NCI-H226 (cell line): ENCODE data around the gene AFG1L.
"Not testable (repeated sequence)": the region's sequence is repeated elsewhere in the genome, so short reads cannot be mapped to it uniquely, and the experiment has no call there.

Experiments used
- DNase-seq: peaks from one replicate; pipeline ENCODE4 v3.0.0-alpha.2; 2015

The AFG1L gene

GRCh38 chr6:108560463-108561308, 265.8 kb downstream of the AFG1L start, which contains the start of gene FOXO3:
Gene FOXO3 (plus strand): TSS chr6:108560917. CDS start chr6:108561209, 292 bp downstream.
- peak; percentile 91 for DNase-seq

DNA sequence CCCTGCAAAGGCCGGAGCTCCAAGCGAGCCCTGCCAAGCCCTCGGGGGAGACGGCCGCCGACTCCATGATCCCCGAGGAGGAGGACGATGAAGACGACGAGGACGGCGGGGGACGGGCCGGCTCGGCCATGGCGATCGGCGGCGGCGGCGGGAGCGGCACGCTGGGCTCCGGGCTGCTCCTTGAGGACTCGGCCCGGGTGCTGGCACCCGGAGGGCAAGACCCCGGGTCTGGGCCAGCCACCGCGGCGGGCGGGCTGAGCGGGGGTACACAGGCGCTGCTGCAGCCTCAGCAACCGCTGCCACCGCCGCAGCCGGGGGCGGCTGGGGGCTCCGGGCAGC, 266.4 kb downstream of the AFG1L start:
- not testable (repeated sequence) for DNase-seq

GRCh38 chr6:108561742-108562502, 267.1 kb downstream of the AFG1L start:
- no peak for DNase-seq

- DNase-seq: peak; percentile 88
Observed at GRCh38 chr6:108562503-108562993, 267.7 kb downstream of the AFG1L start.

DNA sequence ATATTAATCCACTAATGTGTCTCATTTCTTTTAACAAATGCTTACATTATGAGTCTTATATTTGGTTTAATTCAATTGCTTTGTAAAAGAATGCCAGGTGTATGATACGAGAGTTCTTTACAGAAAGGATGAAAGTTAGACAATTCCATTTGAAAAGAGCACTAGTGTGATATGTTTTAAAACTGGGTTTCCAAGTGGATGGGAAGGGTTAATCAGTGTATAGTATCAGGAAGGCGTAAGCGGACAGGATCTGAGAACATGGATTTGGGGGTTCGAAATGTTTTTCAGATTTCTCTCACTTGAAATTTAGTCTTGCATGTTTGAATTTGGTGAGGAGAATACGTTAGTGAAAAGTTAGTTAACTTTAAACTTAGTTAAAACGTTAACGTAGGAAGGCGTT, 268.4 kb downstream of the AFG1L start:
- no peak for DNase-seq

DNA sequence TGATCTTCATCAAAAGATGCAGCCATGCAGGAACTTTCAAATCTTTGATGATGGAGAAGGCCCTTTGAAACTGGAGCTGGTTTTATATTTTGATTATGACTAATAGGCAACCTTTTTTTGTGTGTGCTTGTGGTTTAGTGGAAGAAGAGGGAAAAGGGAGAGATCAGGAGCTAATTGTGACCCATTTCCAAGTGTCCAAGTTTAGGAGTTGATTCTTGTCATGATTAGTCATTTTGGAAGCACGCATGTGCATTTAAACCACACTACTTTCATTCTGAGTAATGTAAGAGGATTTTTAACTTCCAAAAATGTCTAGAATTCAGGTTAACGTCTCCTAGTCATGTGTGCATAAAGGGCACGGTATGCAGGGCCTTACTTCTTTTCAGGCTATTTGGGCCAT, 269.3 kb downstream of the AFG1L start:
- peak; percentile 87 for DNase-seq

- peak; percentile 24 for DNase-seq
Observed at GRCh38 chr6:108565091-108565766, 270.4 kb downstream of the AFG1L start.

GRCh38 chr6:108565893-108566292, 271.0 kb downstream of the AFG1L start:
- peak; percentile 50 for DNase-seq

DNA sequence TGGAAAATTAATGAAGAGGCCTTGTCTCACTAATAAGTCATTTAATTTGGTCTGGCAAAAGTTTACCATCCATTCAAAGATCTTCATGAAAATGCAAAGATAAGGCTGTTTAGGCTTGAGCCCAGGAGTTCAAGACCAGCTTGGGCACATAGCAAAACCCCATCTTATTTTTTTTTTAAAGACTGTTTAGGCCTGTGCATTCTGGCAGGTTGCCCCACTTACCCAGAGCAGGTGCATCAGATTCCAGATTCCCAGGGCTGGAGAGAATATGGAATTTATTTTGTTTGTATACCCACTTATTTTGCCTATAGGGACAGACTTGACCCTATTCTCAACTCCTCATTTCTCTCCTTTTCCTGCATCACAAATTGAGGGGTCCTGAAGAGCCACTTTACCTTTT, 271.6 kb downstream of the AFG1L start:
- DNase-seq: no peak

DNA sequence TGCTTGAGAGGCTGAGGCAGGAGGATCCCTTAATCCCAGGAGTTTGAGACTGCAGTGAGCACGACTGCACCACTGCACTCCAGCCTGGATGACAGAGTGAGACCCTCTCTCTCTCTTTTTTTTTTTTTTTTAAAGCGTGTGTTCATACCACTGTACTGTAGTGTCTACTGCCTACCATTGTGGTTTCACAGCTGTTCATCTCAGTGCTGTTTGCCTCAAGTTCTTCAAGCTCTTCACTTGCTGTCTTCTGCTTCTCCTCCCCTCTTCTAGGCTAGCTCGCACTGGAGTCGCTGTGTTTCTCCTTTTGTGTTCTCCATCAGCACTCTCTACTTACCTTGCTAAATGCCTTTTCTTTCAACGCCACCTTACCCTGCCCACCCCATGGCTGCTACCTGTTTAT, 273.2 kb downstream of the AFG1L start:
- no peak for DNase-seq

DNA sequence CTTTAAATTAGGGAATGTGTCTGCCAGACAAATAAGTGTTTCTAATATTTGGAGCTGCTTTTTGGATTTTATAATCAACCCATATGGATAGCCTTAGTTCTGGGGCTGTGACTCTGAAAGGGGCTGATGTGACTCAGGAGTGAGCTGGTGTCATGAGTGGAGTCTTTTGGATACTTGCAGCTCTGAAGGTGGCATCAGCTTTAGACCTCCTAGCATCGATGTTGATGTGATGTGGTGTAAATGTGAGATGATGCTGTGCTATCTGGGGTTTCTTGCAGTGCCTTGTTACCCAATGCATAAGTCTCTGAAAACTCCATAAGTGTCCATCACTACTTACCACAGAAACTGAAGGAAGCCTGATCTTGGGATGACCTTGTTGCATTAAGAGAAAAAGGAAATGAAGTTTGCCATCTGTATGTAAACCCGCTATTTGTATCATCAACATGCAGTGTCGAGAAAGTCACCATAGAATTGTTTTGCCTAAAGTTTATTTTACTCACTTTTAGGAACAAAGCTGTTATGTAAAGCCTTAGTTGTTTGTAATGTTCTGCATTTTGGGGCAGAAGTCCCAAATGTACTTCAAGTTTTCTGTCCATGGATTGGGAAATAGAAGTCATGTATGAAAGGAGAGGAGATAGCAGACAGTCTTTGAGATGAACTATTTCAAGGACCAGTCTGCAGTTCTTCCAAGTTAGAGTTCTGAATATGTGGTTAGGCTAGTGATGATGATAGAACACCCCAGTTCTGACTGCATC, 273.9 kb downstream of the AFG1L start:
- DNase-seq: no peak

- no peak for DNase-seq
Observed at GRCh38 chr6:108570517-108570916, 275.7 kb downstream of the AFG1L start.

GRCh38 chr6:108574457-108575141, 279.7 kb downstream of the AFG1L start:
- no peak for DNase-seq
